T-helper 1 cell (primary cell): Measurements from ENCODE around the gene PDE6A.

Source experiments
- DNase-seq, 5 donors: peaks; one replicate each; pipeline ENCODE4 v3.0.0-alpha.2; 2012 to 2020

The PDE6A gene

DNA sequence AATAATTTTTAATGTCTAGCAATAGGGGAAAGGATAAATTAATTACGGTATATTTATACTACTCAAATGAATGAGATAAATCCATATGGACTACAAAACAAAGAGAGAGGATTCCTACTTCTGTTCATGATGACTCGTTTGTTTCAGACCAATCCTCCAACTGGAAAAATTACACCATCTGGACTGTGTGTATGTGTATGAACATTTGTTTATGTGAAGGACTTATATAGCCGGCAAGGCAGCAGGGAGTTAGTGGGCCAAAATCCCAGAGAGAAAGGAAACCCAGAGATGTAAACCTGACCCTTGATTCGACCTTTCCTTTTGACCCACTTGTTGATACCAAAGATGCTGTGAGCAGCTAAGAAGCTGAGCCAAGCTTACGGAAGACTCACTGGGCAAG lies 20.1 kb downstream of the PDE6A start:
- DNase-seq: no peak

GRCh38 chr5:149922950-149923349 lies 21.6 kb downstream of the PDE6A start:
- no peak for DNase-seq

DNA sequence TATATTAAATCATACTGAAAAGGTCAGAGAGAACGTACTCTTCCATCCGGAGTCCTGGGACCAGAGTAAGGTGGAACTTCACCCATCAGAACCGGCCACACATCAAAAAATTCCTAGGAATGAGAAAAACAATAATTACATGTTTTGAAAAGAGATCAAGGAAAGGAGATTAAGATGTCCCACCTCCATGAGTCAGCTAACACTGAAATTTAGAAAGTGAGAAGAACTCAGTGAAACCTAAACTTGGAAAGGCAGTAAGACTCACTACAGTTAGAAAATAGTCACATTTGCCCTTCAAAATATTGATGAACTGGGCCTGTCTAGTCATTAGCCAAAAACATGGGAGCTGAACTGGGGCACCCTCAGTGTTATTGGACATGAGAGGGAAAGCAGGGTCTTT lies 23.0 kb downstream of the PDE6A start:
- no peak for DNase-seq

GRCh38 chr5:149917073-149917676 lies 27.4 kb downstream of the PDE6A start:
- DNase-seq: no peak

DNA sequence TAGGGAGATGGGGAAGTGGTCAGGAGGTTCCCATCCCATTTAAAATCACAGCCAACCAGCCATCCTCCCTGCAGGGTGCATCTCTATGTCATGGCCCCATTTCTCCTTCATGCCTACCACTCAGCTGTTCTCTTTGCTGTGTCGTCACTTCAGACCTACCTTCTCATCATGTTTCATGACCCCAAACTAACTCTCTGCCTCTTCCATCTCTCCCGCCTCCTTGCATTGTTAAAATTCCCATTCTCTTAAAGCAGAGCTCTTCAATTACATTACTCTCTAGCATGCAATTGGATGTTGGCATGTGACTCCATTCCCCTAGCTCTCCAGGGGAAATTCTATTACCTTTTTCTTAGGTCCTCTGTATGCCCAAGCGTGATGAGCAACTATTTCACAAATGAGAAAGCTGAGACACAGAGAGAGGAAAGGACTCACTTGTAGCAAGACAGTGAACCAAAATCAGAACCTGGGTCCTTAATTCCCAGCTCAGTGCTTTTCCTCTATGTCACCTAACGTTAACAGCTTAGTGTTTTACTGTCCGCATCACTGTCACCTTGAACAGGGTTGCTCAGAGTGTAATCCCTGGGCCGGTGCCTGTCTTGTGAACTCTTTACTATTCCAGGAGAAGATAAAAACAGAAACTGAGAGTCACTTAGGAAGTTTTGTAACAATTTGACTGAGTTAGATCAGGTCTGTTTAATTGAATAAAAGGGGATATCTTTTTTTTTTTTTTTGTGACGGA lies 28.1 kb downstream of the PDE6A start:
- DNase-seq: no peak

DNA sequence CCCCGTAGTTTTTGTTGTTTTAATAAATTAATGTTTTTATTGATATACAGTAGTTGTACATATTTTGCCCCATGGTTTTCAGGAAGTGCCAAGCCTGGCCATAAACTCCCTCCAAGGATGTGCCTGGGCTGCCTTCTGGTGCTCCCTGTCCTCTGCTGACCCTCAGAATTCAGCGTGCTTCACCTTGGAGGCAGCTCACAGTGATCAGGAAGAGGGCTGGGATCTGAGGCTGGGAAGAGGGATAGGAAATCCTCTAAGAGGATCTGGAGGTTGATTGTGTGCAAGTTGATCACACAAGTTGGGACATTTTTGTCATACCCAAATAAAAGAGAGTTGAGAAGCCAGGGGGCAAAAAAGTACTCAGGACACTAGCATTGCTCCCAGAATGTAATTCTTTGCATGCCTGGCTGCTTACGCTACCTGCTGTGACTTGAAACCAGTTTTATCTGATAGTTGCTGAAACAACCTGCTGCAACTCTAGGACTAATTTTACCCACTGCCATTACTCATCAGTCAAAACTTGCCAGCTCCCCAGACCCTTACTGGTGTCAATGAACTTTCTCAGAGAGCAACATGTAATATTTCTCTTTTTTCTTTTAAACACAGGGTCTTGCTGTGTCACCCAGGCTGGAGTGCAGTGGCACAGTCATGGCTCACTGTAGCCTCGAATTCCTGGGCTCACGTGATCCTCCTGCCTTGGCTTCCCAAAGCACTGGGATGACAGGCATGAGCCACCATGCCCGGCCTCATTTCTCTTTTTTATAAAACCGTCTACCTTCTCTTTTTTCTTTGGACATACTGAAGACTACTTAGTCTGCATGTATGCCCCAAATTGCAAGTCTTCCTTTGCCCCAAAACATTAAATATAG lies 29.0 kb downstream of the PDE6A start:
- DNase-seq: no peak

DNA sequence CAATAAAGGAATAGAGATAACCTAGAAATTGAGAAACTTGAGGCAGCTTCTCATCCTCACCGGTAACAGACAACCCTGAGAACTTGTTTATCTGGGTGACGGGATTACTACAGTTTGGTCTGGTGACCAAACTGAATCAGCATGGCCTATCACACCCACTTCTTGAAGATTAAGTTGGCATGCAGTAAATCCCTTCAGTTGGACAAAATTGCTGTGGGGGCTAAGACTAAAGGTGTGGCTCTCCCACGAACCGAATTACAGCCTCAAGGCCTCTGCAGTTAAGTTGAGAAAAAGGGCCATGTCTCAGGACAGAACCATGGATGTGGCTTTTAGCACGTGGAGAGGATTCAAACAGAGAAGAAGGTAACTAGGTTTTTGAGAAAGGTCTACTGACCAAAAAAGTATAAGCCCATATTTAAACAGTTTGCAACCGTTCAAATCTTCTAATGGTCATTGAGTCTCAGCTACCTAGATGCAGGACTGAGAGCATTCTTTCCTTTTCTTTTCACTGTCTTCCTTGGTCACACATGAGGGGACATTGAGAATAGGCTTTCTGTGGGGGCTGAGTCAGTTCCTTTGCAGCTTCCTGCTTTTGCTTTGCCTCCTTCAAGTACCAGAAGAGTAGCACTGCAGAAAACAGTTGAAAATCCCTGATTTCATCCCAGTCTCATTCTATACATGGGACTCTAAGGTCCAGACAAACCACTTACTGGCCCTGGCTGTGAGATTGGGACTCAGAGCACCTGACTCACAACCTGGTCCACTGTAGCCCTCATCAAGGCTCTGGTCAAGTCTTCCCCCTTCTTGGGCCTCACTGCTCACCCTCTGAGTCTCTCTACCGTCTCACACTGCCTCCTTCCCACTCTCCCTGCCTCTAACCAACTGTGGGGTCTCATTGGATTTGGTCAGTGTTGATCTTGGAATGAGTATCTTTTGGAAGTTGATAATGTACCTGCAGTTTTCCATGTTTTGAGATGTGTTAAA lies 30.9 kb downstream of the PDE6A start:
- peak in 1 of 5 donors; percentile 13 for DNase-seq

DNA sequence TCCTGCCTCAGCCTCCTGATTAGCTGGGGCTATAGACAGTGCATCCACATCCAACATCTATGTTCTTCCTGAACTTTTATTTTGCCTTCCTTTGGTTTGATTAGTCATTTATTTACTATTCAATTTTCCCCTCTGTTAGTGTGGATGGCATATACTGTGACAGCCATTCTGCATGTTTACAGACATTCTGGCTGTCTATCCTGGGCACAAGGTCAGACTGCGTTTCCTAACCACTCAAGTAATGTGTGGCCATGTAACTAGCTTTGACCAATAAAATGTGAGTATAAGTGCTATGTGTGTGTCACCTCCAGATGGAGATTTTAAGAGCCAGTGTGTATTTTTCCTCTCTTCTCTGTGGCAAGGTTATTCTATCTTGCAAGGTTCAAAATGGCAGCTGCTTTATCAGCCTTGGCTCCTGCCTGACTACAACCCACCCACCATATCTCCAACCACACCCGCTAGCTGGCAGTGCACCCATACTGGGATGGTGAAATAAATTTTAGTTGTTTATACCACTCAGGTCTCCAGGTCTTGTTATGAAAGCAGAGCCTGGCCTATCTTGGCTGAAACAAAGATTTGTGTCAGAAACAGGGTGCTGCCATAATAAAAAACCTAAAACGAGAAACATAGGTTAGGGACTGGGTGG lies 32.2 kb downstream of the PDE6A start:
- DNase-seq: no peak

GRCh38 chr5:149911031-149911430 lies 33.6 kb downstream of the PDE6A start:
- no peak for DNase-seq

- DNase-seq: no peak
Measured at GRCh38 chr5:149907828-149908227, 36.8 kb downstream of the PDE6A start.

GRCh38 chr5:149904977-149905376 lies 39.6 kb downstream of the PDE6A start:
- DNase-seq: peak in 1 of 5 donors; percentile 6

DNA sequence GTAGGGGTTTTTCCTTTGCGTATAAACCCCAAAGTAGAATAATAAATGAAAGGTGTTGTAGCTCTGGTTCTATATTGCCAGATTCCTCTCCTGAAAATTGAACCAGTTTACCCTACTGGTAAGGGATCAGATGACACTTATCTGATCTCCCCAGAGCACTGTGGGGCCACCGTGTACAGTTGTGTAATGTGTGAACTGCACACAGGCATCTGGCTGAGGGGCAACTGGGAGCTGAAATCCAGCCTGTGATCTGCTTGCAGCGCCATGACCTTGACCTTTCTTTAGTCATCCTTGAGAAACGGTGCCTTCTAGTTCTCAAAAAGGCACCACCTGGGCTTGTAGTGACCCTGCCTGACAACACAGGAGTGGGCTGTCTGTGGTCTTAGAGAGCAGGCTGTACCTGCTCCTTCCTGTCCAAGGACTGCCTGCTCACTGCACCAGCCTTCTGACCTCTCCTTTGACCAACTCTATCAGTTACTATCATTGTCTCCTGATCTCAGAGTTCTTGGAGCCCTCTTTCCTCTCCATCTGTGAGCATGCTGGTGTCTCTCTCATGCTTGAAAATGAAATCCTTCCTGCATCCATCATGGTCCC lies 40.2 kb downstream of the PDE6A start:
- DNase-seq: no peak

DNA sequence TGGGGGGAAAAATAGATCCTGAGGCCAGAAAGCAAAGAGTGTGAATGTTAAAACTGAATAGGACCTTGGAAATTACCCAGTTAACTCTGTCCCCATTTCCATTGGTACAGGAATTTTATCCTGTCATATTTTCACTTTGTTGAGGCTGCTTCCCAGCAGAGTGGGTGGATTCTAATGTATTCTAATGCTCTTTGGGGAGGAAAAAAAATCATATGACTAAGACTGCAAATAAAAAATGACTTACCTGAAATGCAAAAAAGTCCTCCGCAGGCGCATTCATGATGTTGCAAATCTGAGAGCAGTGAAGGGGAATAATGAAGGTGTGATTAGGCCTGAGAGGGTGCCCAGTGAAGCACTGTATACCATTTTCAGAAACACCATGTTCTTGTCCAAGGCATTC lies 41.2 kb downstream of the PDE6A start:
- DNase-seq: no peak

GRCh38 chr5:149902177-149902576 lies 42.4 kb downstream of the PDE6A start:
- no peak for DNase-seq

- DNase-seq: no peak
Measured at GRCh38 chr5:149901511-149901910, 43.1 kb downstream of the PDE6A start.

GRCh38 chr5:149900390-149900789 lies 44.2 kb downstream of the PDE6A start:
- DNase-seq: no peak

DNA sequence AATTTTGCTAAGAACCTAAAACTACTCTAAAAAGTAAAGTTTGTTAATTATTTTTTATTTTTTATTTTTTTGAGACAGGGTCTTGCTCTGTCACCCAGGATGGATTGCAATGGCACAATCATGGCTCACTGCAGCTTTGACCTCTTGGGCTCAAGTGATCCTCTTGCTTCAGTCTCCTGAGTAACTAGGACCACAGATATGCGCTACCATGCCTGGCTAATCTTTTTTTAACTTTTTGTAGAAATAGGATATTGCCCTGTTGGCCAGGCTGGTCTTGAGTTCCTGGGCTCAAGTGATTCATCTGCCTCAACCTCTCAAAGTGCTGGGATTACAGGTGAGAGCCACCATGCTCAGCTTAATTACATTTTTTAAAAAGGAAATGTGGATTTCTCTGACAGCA lies 45.8 kb downstream of the PDE6A start:
- no peak for DNase-seq

GRCh38 chr5:149895416-149896345 lies 48.9 kb downstream of the PDE6A start:
- DNase-seq: peak in 1 of 5 donors; percentile 33

DNA sequence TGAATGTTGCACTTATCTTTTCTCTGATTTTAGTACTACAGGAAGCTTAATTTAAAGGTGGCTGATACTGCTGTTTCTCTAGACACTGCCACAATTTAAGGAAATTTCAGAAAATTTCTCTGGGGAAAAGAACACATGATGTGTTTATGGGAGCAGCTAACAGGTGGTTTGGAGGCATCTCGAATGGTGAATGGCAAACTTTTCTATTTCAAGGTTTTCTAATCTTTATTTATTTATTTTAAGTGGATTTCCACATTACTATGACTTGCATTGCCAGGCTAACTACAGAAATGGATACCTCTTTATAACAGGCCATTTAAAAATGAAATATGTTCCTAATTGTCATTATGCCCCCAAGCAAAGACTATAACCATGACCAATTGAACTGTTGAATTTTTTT lies 50.4 kb downstream of the PDE6A start:
- no peak for DNase-seq

DNA sequence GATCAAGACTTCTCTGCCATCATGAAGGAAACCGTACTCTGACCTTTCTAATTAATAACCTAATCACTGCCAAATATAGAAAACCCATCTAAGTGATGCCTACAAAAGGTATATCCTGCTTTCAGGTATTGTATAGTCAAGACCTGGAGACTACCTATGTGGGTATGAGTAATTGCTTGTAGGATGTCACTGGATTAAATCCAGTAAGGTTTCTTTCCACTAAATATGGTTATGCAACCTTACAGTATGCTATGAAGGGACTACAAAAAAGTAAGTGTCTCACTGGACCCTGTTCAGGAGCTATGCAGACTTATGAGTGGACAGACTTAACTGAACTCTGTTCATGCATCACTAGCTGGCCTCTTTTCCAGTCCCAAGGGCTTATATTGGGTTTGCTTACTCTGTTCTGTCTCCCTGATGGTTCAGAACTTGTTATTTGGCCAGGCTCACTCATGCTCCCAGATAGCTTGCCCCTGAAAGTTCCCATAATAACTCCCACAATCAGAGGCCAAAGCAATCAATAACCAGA lies 51.1 kb downstream of the PDE6A start:
- DNase-seq: no peak
